ENCODE data around the gene GIMAP8. TPM values are rescaled to one million over a fixed set of nuclear protein-coding genes. Genes with fewer than 3 reads are reported as not detected.

Gene GIMAP8
- total RNA-seq, 1 donor = not detected

- TF ChIP-seq CTCF (IDR thresholded peaks at IDR 0.05; ENCODE audit: extremely low read depth, low read depth, low read length) = no peak
- H3K4me1 ChIP-seq (ENCODE audit: insufficient read depth, low read length) = peaks cover 17% of the 10 kb centered on the region
- H3K36me3 ChIP-seq (ENCODE audit: insufficient read depth, low read length) = no peaks in the 10 kb centered on the region
- H3K27me3 ChIP-seq (ENCODE audit: insufficient read depth, low read length) = no peaks in the 10 kb centered on the region
- H3K27ac ChIP-seq (ENCODE audit: low read depth, low read length) = no peak overlapping the region
- DNase-seq (ENCODE audit: insufficient read length, low spot score, missing footprints) = peak; percentile 82
- no peaks in the 10 kb centered on the region for H4K20me1 ChIP-seq (ENCODE audit: insufficient read depth, low read length)
- H3K79me2 ChIP-seq (ENCODE audit: insufficient read depth, low read length) = no peaks in the 10 kb centered on the region
- no peaks in the 10 kb centered on the region for H3K9me3 ChIP-seq (ENCODE audit: low read depth, low read length)
- H3K4me3 ChIP-seq (ENCODE audit: insufficient read depth, low read length) = no peak overlapping the region
- peak overlapping the region; percentile 67 for H3K4me2 ChIP-seq (ENCODE audit: insufficient read depth, low read length)
- no peak overlapping the region for H2AFZ ChIP-seq (ENCODE audit: low read length)
Measured at GRCh38 chr7:150406567-150407421, 43.6 kb upstream of the GIMAP8 start.

- Histone ChIP-seq H3K36me3 (ENCODE audit: insufficient read depth, low read length) (no peaks in the 10 kb centered on the region), H3K9me3 (ENCODE audit: low read depth, low read length) (no peaks in the 10 kb centered on the region), H4K20me1 (ENCODE audit: insufficient read depth, low read length) (no peaks in the 10 kb centered on the region), H3K27me3 (ENCODE audit: insufficient read depth, low read length) (no peaks in the 10 kb centered on the region), H2AFZ (ENCODE audit: low read length) (no peak overlapping the region), H3K27ac (ENCODE audit: low read depth, low read length) (no peak overlapping the region), H3K4me3 (ENCODE audit: insufficient read depth, low read length) (no peak overlapping the region), H3K4me1 (ENCODE audit: insufficient read depth, low read length) (peaks cover 17% of the 10 kb centered on the region), H3K79me2 (ENCODE audit: insufficient read depth, low read length) (no peaks in the 10 kb centered on the region), H3K4me2 (ENCODE audit: insufficient read depth, low read length) (no peak overlapping the region)
- DNase-seq (ENCODE audit: insufficient read length, low spot score, missing footprints) = peak; percentile 53
- TF ChIP-seq CTCF (IDR thresholded peaks at IDR 0.05; ENCODE audit: extremely low read depth, low read depth, low read length) = no peak
Measured at GRCh38 chr7:150407588-150408392, 42.6 kb upstream of the GIMAP8 start.

GRCh38 chr7:150408393-150409299 is 41.8 kb upstream of the GIMAP8 start:
- TF ChIP-seq CTCF (IDR thresholded peaks at IDR 0.05; ENCODE audit: extremely low read depth, low read depth, low read length) = no peak
- Histone ChIP-seq H3K79me2 (ENCODE audit: insufficient read depth, low read length) (no peaks in the 10 kb centered on the region), H3K4me3 (ENCODE audit: insufficient read depth, low read length) (no peak overlapping the region), H3K27ac (ENCODE audit: low read depth, low read length) (no peak overlapping the region), H4K20me1 (ENCODE audit: insufficient read depth, low read length) (no peaks in the 10 kb centered on the region), H3K4me1 (ENCODE audit: insufficient read depth, low read length) (peaks cover 17% of the 10 kb centered on the region), H3K27me3 (ENCODE audit: insufficient read depth, low read length) (no peaks in the 10 kb centered on the region), H3K9me3 (ENCODE audit: low read depth, low read length) (no peaks in the 10 kb centered on the region), H3K4me2 (ENCODE audit: insufficient read depth, low read length) (no peak overlapping the region), H3K36me3 (ENCODE audit: insufficient read depth, low read length) (no peaks in the 10 kb centered on the region), H2AFZ (ENCODE audit: low read length) (no peak overlapping the region)
- peak; percentile 69 for DNase-seq (ENCODE audit: insufficient read length, low spot score, missing footprints)

Data from osteoblast (primary cell).